ENCODE results near the gene DDAH2. TPM values are rescaled to one million over a fixed set of nuclear protein-coding genes. Genes with fewer than 3 reads are reported as not detected.
A peak's percentile ranks its signal among the peaks of the same experiment; 100 is the strongest.
"Not testable (repeated sequence)": the region's sequence is repeated elsewhere in the genome, so short reads cannot be mapped to it uniquely, and the experiment has no call there.

The DDAH2 gene
- total RNA-seq, 2 donors from 2014 or later = 6.7 to 42.6 TPM

DNA sequence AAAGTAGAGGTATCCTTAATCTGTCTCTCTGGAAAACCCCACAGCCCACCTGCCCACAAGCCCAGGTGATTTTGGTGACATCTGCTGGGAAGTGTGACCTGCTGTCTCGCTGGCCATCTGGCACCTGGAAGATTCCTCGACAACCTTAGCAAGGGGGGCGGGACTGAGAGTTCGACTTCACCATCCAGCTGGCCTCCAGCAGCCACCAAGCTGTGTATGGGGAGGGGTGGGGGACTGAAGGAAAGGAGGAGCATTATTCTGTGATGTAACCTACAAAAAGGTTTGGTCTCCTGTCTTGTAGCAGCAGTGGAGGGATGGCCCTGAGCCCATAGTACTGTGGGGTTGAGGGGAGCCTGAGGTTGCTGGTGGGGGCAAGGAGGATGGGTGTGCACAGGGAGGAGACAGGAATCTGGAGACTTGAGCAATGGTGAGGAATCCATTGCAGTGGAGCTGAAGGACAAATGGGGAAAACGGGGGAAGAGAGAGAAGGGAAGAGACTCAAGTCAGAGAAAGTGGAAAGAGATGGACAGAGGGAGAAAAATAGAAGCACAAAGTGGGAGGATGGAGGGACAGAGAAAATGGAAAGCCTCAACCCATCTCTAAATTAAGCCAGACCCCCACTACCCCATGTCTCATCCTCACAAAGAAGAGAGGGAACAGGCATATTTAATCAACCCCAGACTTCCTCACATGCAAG, 18.4 kb downstream of the DDAH2 start:
- Mint-ChIP-seq H3K27ac (peak overlapping the region in 1 of 2 donors; percentile 19), H3K36me3 (no peaks in the 10 kb centered on the region), H3K9me3 (no peaks in the 10 kb centered on the region)
- DNase-seq (ENCODE audit: low spot score in 2 of 2) (no peak), ATAC-seq (no peak)

GRCh38 chr6:31709157-31709556, 19.9 kb downstream of the DDAH2 start:
- not testable (repeated sequence) for H3K27ac Mint-ChIP-seq; ATAC-seq; DNase-seq (ENCODE audit: low spot score in 2 of 2); H3K36me3 Mint-ChIP-seq; H3K9me3 Mint-ChIP-seq

GRCh38 chr6:31708224-31708623, 20.9 kb downstream of the DDAH2 start:
- H3K36me3 Mint-ChIP-seq = peaks cover 3 to 4% of the 10 kb centered on the region in 2 donors
- no peak for ATAC-seq
- no peak overlapping the region for H3K27ac Mint-ChIP-seq
- H3K9me3 Mint-ChIP-seq = no peaks in the 10 kb centered on the region
- no peak for DNase-seq (ENCODE audit: low spot score in 2 of 2)

GRCh38 chr6:31707701-31708100, 21.4 kb downstream of the DDAH2 start:
- ATAC-seq (no peak), DNase-seq (ENCODE audit: low spot score in 2 of 2) (no peak)
- Mint-ChIP-seq H3K27ac (peak overlapping the region in 1 of 2 donors; percentile 22), H3K9me3 (no peaks in the 10 kb centered on the region), H3K36me3 (peaks cover 6% of the 10 kb centered on the region in 2 donors)

- ATAC-seq = no peak
- peak within 1 kb of the TSS; percentile 14 to 22 for H3K27ac Mint-ChIP-seq
- DNase-seq (ENCODE audit: low spot score in 2 of 2) = no peak
- H3K9me3 Mint-ChIP-seq = no peaks in the 10 kb centered on the region
- H3K36me3 Mint-ChIP-seq = peaks cover 14% of the 10 kb centered on the region in 2 donors
These were observed 22.5 kb downstream of the DDAH2 start, which contains the start of gene LY6G6F for GRCh38 chr6:31706599-31706998. LY6G6F (plus strand) TSS chr6:31706866; CDS start chr6:31706907, 41 bp downstream.

GRCh38 chr6:31705931-31706330, 23.2 kb downstream of the DDAH2 start:
- H3K36me3 Mint-ChIP-seq = peaks cover 14% of the 10 kb centered on the region in 2 donors
- no peaks in the 10 kb centered on the region for H3K9me3 Mint-ChIP-seq
- no peak for ATAC-seq
- H3K27ac Mint-ChIP-seq = no peak overlapping the region
- DNase-seq (ENCODE audit: low spot score in 2 of 2) = no peak

GRCh38 chr6:31702819-31703716, 26.0 kb downstream of the DDAH2 start, which contains the start of gene ABHD16A:
ABHD16A (minus strand) TSS chr6:31703324; CDS start chr6:31703281, 43 bp downstream.
- H3K27ac Mint-ChIP-seq = peak within 1 kb of the TSS; percentile 94 to 98

GRCh38 chr6:31702405-31702818, 26.7 kb downstream of the DDAH2 start:
- ATAC-seq (peak; percentile 28 to 52), DNase-seq (ENCODE audit: low spot score in 2 of 2) (peak in 1 of 2 donors; percentile 30)
- H3K27ac Mint-ChIP-seq = peak overlapping the region; percentile 94 to 98

More at GRCh38 chr6:31702819-31703716, 26.0 kb downstream of the DDAH2 start, which contains the start of gene ABHD16A:
- peak; percentile 96 to 97 for ATAC-seq
- DNase-seq (ENCODE audit: low spot score in 2 of 2) = peak; percentile 94 to 96
- peaks cover 14% of the 10 kb centered on the region in 2 donors for H3K36me3 Mint-ChIP-seq
- no peaks in the 10 kb centered on the region for H3K9me3 Mint-ChIP-seq

GRCh38 chr6:31701666-31702404, 27.3 kb downstream of the DDAH2 start:
- Mint-ChIP-seq H3K36me3 (peaks cover 14% of the 10 kb centered on the region in 2 donors), H3K27ac (peak overlapping the region; percentile 94 to 98), H3K9me3 (no peaks in the 10 kb centered on the region)
- no peak for ATAC-seq
- DNase-seq (ENCODE audit: low spot score in 2 of 2) = no peak

More at GRCh38 chr6:31702405-31702818, 26.7 kb downstream of the DDAH2 start:
- peaks cover 14% of the 10 kb centered on the region in 2 donors for H3K36me3 Mint-ChIP-seq
- H3K9me3 Mint-ChIP-seq = no peaks in the 10 kb centered on the region

GRCh38 chr6:31700740-31701401, 28.2 kb downstream of the DDAH2 start:
- Mint-ChIP-seq H3K36me3 (peaks cover 14% of the 10 kb centered on the region in 2 donors), H3K27ac (no peak overlapping the region), H3K9me3 (no peaks in the 10 kb centered on the region)
- ATAC-seq = no peak
- DNase-seq (ENCODE audit: low spot score in 2 of 2) = no peak

DNA sequence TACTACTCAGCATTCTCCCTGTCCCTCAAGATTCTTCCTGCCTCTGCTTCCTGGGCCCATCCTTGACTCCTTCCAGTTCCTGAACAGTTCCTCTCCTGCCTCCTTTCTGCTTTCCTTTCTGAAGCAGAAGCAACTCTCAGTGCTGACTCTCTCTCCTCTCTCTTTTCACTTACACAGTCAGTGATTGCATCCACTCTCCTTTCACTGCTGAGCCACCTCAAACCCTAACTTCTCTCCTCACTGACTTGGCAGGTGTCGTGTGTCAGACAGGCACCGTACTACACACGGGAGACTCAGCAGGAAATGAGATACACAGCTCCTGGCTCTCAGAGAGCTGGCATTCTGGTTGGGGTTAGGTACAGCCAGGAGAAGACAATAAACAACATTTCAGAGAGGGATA, 31.5 kb downstream of the DDAH2 start:
- peak in 1 of 2 donors; percentile 45 for ATAC-seq
- H3K27ac Mint-ChIP-seq = peak overlapping the region; percentile 10 to 43
- H3K36me3 Mint-ChIP-seq = peaks cover 6 to 11% of the 10 kb centered on the region in 2 donors
- H3K9me3 Mint-ChIP-seq = no peaks in the 10 kb centered on the region
- DNase-seq (ENCODE audit: low spot score in 2 of 2) = no peak

DNA sequence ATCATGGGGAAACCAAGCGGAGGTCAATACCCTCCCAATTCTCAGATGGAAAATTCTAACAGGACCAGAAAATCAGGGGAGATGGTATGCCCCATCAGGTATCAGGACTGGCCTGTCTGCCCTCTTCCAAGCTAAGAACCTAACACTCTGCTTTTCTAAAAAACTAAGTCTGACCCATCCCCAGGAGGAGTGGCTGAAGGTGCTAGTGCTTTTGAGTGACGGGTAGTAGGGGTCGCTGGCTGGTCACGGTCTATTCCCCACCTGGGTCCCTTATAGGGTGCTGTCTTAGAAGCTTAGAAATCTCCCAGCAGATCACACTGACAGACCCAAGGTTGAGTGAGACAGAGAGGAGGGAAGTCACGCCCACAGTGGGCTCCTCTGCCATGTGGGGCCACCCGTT, 35.6 kb downstream of the DDAH2 start:
- Mint-ChIP-seq H3K9me3 (no peaks in the 10 kb centered on the region), H3K36me3 (peaks cover 0 to 6% of the 10 kb centered on the region in 2 donors), H3K27ac (peak overlapping the region in 1 of 2 donors; percentile 56)
- DNase-seq (ENCODE audit: low spot score in 2 of 2) (no peak), ATAC-seq (no peak)

- ATAC-seq (no peak), DNase-seq (ENCODE audit: low spot score in 2 of 2) (no peak)
- H3K9me3 Mint-ChIP-seq = no peaks in the 10 kb centered on the region
- H3K27ac Mint-ChIP-seq = peak overlapping the region; percentile 56 to 67
- H3K36me3 Mint-ChIP-seq = peaks cover 0 to 6% of the 10 kb centered on the region in 2 donors
These were observed 36.2 kb downstream of the DDAH2 start for GRCh38 chr6:31692886-31693285.

DNA sequence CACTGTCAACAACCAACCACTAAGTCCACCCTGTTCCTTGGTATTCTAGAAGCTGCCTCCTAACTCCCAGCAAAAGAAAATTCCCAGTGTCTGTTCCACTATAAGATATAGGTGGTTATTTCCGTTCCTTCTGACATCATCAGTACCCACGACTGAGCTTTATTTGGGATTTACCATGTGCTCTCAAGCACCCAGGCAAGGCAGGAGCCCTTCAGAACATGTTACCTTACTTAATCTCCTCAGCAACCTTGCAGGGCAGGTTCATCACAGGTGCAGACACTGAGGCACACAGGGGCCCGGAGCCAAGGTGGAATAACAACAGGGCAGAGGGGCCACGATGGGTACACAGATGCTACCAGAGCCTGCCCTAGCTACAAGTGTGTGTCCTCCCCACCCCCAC, 36.7 kb downstream of the DDAH2 start:
- ATAC-seq (no peak), DNase-seq (ENCODE audit: low spot score in 2 of 2) (no peak)
- H3K36me3 Mint-ChIP-seq = peaks cover 0 to 6% of the 10 kb centered on the region in 2 donors
- H3K9me3 Mint-ChIP-seq = no peaks in the 10 kb centered on the region
- peak overlapping the region in 1 of 2 donors; percentile 67 for H3K27ac Mint-ChIP-seq

GRCh38 chr6:31691564-31692108, 37.5 kb downstream of the DDAH2 start:
- no peak for ATAC-seq
- Mint-ChIP-seq H3K9me3 (no peaks in the 10 kb centered on the region), H3K27ac (no peak overlapping the region), H3K36me3 (peaks cover 0 to 6% of the 10 kb centered on the region in 2 donors)
- DNase-seq (ENCODE audit: low spot score in 2 of 2) = no peak

- H3K9me3 Mint-ChIP-seq = no peaks in the 10 kb centered on the region
- peaks cover 0 to 6% of the 10 kb centered on the region in 2 donors for H3K36me3 Mint-ChIP-seq
- DNase-seq (ENCODE audit: low spot score in 2 of 2) (no peak), ATAC-seq (no peak)
- H3K27ac Mint-ChIP-seq = no peak overlapping the region
These were observed 38.0 kb downstream of the DDAH2 start for GRCh38 chr6:31691078-31691463.
